HG02588 (cell line): ENCODE results near the gene SLC7A9.
"Not testable (repeated sequence)": the region's sequence is repeated elsewhere in the genome, so short reads cannot be mapped to it uniquely, and the experiment has no call there.

Experiments used
- ATAC-seq: cut with Tn5 transposase; IDR thresholded peaks from one replicate; pipeline ENCODE4 v1.9.1; 2021; ENCODE audit warnings: mild to moderate bottlenecking, moderate library complexity; ENCODE audit not compliant: unreplicated experiment

Gene SLC7A9

GRCh38 chr19:32802840-32803239 lies 66.7 kb downstream of the SLC7A9 start:
- ATAC-seq: no peak

- no peak for ATAC-seq
These were observed 68.8 kb downstream of the SLC7A9 start for GRCh38 chr19:32800754-32801153.

GRCh38 chr19:32800191-32800590 lies 69.4 kb downstream of the SLC7A9 start:
- ATAC-seq: no peak

- ATAC-seq: no peak
These were observed 71.4 kb downstream of the SLC7A9 start for GRCh38 chr19:32798201-32798600.

GRCh38 chr19:32789429-32789828 lies 80.1 kb downstream of the SLC7A9 start:
- no peak for ATAC-seq

- ATAC-seq: not testable (repeated sequence)
These were observed 81.7 kb downstream of the SLC7A9 start for GRCh38 chr19:32787895-32788294.

GRCh38 chr19:32787161-32787813 lies 82.3 kb downstream of the SLC7A9 start:
- not testable (repeated sequence) for ATAC-seq

- not testable (repeated sequence) for ATAC-seq
These were observed 87.5 kb downstream of the SLC7A9 start for GRCh38 chr19:32782089-32782488.

GRCh38 chr19:32781280-32781679 lies 88.3 kb downstream of the SLC7A9 start:
- no peak for ATAC-seq
